Measurements from ENCODE around the gene RPAP3.
"Not testable (repeated sequence)": the region's sequence is repeated elsewhere in the genome, so short reads cannot be mapped to it uniquely, and the experiment has no call there.

RPAP3 gene

DNA sequence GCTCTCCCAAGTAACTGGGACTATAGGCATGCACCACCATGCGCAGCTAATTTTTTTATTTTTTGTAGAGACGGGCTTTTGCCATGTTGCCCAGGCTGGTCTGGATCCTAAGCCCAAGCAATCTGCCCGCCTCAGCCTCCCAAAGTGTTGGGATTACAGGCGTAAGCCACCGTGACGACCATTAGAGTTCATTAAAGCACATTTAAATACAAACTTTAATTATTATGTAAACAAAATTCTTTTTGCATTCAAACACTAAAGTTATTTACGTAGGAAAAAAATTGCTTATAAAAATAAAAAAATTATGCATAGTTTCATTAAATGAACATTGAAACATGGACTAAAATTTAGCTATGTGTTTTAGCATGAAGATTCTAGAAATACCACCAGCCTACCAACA lies 7.2 kb downstream of the RPAP3 start:
- no peak for DNase-seq (ENCODE audit: low read depth)
- H3K4me3 ChIP-seq (ENCODE audit: low read depth, low read length), result no peak overlapping the region
- TF ChIP-seq, protein P1, sequence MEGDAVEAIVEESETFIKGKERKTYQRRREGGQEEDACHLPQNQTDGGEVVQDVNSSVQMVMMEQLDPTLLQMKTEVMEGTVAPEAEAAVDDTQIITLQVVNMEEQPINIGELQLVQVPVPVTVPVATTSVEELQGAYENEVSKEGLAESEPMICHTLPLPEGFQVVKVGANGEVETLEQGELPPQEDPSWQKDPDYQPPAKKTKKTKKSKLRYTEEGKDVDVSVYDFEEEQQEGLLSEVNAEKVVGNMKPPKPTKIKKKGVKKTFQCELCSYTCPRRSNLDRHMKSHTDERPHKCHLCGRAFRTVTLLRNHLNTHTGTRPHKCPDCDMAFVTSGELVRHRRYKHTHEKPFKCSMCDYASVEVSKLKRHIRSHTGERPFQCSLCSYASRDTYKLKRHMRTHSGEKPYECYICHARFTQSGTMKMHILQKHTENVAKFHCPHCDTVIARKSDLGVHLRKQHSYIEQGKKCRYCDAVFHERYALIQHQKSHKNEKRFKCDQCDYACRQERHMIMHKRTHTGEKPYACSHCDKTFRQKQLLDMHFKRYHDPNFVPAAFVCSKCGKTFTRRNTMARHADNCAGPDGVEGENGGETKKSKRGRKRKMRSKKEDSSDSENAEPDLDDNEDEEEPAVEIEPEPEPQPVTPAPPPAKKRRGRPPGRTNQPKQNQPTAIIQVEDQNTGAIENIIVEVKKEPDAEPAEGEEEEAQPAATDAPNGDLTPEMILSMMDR (IDR thresholded peaks at IDR 0.05; ENCODE audit: control insufficient read depth, extremely low read depth, insufficient read depth), result no peak

DNA sequence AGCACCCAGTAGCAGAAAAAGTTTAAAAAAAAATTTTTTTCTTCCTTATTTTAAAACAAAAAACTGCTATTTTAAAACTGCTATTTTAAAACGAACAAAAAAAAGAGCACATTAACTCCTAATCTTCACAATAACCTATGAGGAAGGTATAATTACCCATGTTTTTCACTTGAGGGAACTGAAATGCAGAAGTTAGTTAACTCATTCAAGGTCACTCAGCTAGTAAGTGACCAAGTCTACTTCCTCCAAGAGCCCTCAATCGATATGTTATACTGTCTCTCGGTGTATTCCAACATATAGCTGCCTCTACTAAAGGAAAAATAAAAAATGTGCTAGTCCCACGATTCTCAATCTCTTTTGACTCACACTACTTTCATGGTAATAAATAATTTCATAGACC lies 7.8 kb downstream of the RPAP3 start:
- no peak for DNase-seq (ENCODE audit: low read depth)
- no peak overlapping the region for H3K4me3 ChIP-seq (ENCODE audit: low read depth, low read length)
- TF ChIP-seq, protein P1 (IDR thresholded peaks at IDR 0.05; ENCODE audit: control insufficient read depth, extremely low read depth, insufficient read depth), result no peak

DNA sequence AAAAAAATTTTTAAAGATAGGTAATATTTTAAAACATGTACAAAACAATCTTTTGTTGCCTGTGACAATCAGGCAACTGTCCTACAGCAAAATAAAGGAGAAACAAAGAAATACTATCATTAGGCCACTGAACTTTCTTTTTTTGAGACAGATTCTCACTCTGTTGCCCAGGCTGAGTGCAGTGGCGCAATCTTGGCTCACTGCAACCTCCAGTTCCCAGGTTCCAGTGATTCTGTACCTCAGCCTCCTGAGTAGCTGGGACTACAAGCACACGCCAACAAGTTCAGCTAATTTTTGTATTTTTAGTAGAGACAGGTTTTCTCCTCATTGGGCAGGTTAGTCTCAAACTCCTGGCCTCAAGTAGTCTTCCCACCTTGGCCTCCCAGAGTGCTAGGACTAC lies 16.6 kb downstream of the RPAP3 start:
- no peak for DNase-seq (ENCODE audit: low read depth)
- no peak overlapping the region for H3K4me3 ChIP-seq (ENCODE audit: low read depth, low read length)
- TF ChIP-seq, protein P1 (IDR thresholded peaks at IDR 0.05; ENCODE audit: control insufficient read depth, extremely low read depth, insufficient read depth), result no peak

DNA sequence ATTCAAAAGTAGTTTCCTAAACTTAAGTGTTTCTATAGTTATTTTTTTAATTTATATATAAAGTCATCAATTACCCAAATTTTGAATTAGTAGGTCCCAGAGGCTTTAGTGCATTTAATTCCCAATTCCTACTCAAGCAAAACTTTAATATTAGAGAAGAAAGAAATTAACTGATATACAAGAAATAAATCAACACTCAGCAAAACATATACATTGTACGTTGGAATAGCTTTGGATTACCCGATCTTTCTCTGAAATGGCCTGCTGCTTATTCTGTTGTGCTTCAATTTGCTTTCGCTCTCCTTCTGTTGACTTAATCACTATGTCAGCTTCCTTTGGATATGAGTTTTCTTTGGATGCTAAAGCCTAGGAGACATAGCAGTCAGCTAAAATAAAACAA lies 18.2 kb downstream of the RPAP3 start:
- TF ChIP-seq, protein P1 (IDR thresholded peaks at IDR 0.05; ENCODE audit: control insufficient read depth, extremely low read depth, insufficient read depth), result no peak
- H3K4me3 ChIP-seq (ENCODE audit: low read depth, low read length), result no peak overlapping the region
- no peak for DNase-seq (ENCODE audit: low read depth)

DNA sequence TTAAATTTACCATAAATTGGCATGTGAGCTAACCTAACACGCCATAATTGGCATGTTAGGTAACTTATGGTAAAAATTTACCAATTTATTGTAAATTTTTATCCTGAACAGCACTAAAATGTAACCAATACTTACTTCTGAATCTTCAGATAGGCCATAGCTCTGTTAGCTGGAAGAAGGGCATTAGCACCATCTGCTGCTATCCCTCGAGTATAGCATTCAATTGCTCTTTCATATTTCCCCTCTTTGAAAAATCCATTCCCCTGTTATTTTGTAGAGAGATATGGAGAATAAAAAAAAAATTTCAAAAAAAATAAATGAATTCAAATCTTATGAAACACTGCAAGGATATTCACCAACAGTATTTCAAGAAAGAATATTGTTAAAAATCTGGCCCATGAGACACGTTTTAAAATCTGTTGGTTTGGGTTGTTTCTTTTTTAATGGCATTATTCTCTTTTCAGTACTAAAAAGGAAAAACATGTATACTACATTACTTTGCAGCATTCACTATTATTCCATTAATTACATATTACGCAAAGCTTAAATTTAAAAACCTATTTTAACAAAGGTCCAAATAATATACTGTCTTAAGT lies 19.1 kb downstream of the RPAP3 start:
- TF ChIP-seq, protein P1 (IDR thresholded peaks at IDR 0.05; ENCODE audit: control insufficient read depth, extremely low read depth, insufficient read depth), result peak; percentile 73
- no peak for DNase-seq (ENCODE audit: low read depth)
- H3K4me3 ChIP-seq (ENCODE audit: low read depth, low read length), result no peak overlapping the region

DNA sequence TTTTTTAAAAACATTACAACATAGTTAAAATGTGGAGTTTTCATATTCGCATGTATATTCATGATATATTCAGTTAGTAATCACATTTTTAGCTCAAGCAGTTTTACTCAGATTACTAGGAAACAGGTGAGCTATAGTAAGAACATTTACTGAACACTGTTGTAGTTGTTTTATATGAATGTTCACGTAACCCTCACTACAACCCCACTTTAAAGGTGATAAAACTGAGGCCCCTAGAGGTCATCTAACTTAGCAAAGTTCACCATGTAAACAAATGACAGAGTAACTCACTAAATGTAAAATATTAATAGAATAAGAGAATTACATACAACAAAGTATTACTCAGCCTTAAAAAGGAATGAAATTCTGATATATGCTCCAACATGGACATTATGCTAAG lies 26.0 kb downstream of the RPAP3 start:
- H3K4me3 ChIP-seq (ENCODE audit: low read depth, low read length), result no peak overlapping the region
- DNase-seq (ENCODE audit: low read depth), result no peak
- TF ChIP-seq, protein P1 (IDR thresholded peaks at IDR 0.05; ENCODE audit: control insufficient read depth, extremely low read depth, insufficient read depth), result no peak

DNA sequence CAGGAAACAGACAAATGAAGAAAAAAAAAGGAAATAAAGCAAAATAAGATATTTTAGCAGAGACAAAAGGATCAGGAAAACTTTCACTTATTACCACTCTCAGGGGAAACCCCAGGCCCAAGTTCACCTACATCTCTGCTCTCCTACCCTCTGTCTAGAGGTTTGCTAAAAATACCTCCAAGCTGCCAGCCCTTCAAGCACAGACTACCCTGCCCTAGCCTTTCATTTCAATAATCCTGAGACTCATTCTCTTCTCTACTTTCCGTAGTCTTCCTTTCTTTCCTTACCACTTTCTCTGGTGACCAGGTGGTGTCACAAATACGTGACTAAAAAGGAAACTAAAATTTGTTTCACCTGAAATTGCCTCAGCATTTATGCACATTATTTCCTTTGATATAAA lies 33.8 kb downstream of the RPAP3 start:
- TF ChIP-seq, protein P1 (IDR thresholded peaks at IDR 0.05; ENCODE audit: control insufficient read depth, extremely low read depth, insufficient read depth), result no peak
- DNase-seq (ENCODE audit: low read depth), result no peak
- no peak overlapping the region for H3K4me3 ChIP-seq (ENCODE audit: low read depth, low read length)

DNA sequence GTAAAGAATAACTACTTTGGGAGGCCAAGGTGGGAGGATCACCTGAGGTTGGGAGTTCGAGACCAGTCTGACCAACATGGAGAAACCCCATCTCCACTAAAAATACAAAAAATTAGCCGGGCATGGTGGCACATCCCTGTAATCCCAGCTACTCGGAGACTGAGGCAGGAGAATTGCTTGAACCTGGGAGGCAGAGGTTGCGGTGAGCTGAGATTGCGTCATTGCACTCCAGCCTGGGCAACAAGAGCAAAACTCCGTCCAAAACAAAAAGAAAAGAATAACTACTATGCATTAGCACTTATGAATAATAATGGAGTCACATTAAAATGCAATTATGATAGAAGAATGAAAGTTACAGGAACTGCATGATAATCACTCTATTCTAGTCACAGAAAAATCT lies 37.9 kb downstream of the RPAP3 start:
- not testable (repeated sequence) for DNase-seq (ENCODE audit: low read depth); H3K4me3 ChIP-seq (ENCODE audit: low read depth, low read length)

Measured in LNCaP clone FGC (cell line).